ENCODE results near the gene KDM4C.

KDM4C gene

DNA sequence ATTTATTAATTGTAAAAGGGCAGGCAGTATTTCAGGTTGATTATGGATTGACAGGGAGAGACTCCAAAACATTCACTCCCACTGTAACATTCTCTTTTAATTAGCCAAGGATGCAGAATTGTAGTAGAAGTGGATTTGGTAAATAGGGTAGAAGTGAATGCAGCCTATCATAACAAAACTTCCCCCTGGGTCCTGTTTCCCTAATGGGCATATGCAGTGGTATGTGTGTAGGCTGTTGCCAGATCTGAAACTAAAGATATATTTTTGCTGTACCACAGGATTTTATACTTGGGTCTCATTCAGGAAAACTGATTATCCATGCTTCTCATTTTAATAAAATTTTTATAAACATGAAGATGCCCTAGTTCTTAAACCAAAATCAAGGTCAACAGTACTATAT is 351.2 kb downstream of the KDM4C start:
- DNase-seq: no peak

DNA sequence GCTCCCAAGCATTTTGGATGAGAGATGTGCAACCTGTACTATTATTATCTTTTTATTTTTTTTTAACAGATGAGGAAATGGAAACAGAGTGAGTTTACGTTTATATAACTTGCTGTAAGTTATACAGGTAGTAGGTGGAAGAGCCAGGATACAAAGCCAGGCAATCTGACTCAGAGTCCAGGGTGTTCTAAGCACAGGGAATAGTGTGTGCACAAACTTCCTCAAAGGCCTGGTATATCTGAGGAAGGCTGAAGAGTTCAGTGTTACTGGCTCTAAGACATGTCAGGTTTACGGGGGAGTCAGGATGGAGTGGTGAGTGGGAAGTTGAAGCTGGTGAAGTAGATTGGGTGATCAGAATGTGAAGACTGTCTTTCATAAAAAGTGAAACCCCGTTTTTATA is 353.6 kb downstream of the KDM4C start:
- no peak for DNase-seq

DNA sequence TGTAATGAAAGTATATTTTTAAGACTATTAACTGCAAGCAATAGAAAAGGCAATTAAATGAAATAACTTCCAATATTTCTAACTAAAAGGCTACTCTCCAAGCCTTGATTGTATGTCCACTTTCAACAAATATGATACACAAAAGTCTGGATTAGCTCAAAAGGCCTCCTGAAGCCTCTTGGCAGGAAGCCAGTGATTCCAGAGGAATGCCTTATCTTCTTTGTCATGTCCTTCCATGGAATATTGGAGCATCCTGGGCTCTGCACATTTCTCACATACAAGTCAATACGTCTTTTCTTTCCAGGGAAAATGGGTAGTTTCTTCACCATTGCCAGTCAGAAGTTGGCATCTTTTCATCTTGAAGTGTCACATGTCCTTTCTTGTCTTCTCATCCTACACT is 357.8 kb downstream of the KDM4C start:
- no peak for DNase-seq

DNA sequence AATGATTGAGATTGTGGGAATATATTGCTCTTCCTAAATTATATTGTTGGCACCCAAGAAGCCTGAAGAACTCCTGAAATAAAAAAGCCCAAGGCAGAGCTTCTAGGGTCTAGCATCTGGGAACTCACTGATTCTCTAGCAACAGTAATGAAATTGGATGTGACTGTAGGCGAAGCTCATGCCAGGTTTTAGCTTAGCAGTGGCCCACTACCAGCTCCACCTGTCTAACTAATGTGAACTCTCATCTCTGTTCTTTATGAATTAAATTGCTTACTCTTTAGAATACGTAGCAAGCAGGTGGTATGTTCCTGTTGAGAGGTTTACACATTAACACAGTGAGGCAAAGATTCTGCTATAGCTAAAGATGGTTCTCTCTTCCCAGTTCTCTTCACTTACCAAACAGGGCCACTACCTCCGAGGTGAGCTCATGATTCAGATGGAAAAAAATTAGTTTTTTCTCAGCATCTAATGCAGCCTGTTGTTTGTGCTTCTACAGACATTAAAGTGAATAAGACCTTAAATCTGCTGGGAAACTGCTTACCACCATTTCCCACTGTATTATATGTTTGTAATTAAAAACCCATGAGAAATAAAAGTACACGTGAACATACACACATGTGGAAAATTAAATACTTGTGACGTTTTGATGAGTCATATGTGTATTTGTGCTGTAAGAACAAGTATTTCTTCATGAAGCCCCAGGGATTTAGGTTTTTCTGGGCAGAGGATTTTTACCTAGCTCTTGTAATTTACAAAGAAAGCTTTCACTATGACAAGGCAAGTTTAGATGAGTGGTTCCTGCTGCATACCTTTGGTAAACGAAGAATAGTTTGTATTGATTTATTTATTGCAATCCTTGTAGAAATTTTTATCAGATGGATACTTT is 360.1 kb downstream of the KDM4C start:
- DNase-seq: no peak

DNA sequence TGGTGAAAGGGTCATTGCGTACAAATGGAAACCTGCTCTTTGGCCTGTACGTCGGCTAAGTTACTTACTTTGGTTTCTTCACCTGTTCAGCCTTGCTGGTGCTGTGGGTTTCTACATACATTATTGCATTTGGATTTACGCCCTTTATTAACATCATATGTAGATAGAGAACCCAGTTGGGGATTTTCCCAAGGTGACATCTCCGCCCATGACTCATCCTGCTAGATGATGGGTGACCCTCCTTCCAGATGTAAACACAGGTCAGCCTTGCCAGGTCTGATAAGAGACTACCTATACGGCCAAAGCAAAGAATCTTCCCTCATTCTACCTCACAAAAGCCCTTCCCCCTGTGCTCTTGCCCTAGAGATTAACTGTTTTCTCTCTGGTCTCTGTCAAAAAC is 360.9 kb downstream of the KDM4C start:
- DNase-seq: no peak

DNA sequence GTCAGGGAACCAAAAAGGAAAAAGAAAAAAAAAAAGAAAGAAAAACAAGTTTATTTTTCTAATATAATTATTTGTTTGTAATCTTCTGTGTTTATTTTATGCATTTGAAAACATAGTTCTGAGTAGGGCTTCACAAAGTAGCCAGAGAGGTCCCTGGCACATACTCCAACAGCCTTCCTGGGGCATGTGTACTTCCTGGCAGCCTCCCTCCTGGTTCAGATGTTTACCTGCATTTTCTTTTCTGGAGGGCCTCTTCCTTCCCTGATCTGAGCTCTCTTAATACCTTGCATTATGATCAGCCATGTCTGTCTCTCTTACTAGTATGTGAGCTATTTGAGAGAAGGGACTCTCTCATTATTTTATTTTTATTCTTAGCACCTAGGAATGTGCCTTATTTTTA is 361.8 kb downstream of the KDM4C start:
- DNase-seq: no peak

DNA sequence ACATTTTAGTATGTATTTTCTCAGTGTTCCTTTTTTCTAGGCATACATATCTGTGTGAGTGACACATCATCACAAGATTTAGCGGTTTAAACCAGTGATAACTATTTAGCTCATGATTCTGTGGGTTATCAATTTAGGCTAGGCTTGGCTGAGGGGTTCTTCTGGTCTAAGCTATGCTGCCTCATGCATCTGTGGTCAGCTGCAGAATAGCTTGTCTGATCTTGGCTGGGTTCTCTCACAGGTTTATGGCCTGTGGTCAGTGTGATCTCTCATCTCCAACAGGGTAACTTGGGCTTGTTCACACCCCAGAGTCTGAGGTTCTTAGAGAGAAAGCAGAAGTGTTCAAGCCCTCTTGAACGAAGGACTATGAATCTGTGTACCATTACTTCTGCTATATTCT is 363.3 kb downstream of the KDM4C start:
- no peak for DNase-seq

DNA sequence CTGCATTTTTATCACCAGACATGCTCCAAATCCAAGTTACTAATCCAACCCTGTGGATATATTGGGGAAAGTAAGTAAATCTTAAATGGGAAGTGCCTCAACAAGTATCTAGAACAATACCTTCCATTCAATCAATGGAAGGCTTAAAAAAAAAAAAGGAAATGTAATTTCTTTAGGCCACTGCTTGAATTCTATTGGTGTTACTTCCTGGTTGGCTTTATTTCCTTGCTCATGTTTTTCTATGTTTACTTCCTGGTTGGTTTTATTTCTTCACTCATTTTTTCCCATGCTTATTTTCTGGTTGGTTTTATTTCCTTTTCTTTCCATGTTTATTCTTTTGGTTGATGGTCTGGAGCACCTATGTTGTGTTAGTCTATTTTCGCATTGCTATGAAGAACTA is 363.9 kb downstream of the KDM4C start:
- no peak for DNase-seq

DNA sequence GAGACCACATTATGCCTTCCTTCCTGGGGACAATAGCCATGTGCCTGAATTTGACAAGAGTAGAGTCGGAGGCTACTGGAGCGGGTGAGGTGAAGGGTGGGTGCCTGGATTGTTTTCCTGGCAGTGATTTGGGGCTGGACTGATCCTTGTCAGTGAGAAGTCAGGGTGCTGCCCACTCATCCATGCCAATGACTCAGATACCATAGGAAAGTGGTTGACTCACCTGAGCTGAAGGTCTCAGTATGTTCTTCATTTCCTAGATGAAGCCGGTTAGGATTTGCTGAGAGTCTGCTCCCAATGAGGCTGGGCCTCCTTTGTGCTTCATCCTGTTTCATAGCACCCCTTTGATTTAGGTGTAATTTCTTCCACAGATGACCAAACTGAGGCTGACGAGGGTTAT is 366.0 kb downstream of the KDM4C start:
- no peak for DNase-seq

DNA sequence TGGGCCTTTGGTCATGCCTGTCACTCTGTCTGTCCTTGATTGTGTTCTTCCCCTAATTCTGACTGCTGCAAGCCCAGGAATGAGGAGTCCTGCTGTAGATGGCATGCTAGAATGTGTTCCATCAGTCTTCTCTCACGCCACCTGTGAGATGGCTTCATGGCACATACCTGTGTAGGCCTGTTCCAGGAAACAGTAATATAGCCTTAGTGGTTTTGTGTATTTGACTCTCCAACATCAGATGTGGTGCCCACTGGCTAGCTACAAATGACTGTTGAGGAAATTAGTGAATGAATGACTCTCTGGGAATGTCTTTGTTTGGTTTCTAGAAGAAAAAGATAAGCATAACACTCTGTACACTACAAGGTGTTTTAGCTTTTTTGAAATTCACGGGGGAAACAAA is 367.5 kb downstream of the KDM4C start:
- DNase-seq: no peak

DNA sequence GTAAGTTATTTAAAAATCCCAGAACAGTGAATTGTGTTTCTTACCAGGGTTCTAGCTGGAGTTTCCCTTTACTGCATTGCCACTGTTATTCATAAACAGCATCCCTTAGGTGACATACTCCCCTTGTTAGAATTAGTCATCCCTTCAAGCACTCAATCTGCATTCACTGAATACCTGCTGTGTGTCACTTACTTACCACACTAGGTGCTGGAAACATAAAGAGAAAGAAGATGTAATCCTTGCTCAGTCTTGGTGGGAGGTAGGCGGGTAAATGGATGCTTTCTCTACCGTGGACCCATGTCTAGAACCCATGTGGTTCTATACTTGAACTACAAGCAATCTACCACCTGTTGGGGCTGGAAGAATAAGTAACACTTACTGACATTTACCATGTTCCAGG is 371.6 kb downstream of the KDM4C start:
- no peak for DNase-seq

DNA sequence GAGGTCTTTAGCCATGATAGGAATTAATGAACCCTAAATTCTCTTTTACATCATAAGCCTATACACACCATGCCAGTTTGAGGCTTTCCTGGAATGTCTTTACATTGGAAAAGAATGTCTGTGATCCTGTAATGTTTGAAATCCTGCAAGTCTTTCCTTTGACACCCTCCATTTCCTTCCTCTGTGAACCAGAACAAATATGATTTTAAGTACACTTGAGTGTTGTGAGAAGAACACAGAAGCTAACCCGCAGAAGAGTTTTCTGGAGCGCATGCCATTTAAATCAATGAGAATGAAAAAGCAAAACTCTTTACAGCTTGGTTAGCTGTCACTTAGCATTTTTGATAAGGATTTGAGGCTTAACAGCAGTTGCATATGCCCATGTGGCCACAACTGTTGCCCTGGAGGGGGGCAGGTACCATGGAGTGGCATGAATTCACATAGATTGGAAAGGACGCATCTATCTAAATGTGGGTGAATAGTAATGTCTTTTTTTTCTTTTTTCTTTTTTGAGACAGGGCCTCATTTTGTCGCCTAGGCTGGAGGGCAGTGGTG is 372.6 kb downstream of the KDM4C start:
- DNase-seq: no peak

DNA sequence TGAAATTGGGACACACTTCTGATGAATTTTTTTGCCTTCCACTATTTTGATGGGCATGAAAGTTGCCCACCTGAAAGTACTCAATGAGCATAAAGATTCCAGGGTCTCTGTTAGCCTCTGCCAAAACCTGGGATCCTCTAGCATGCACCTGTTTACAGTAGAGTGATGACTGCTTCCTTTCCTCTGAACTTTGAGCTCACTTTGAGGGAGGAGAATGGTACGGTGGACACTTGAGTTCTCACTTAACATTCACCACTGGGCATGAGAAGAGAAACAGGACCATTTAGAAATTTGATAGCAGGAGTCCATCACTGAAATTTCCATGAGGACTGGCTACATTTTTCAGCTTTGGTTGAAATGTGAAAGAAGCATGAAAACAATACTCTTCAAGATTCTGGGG is 374.8 kb downstream of the KDM4C start:
- no peak for DNase-seq

DNA sequence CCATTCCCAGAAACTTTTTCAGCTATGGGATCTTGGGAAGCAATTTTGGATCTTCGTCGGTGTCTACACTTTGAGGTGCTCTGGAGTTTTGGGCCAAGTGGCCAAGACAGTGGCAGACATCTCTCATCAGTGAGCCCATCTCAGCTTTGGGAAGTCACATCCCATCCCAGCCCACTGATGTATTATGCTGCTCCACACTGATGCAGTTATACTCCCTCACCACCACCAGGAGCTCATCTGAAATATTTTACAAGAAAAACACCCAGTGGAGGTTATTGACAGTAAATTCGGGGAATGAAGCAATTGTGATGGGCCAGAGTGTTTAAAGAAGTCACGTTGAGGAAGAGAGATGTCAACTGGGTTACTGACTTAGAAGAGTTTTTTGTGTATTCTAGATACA is 378.0 kb downstream of the KDM4C start:
- no peak for DNase-seq

DNA sequence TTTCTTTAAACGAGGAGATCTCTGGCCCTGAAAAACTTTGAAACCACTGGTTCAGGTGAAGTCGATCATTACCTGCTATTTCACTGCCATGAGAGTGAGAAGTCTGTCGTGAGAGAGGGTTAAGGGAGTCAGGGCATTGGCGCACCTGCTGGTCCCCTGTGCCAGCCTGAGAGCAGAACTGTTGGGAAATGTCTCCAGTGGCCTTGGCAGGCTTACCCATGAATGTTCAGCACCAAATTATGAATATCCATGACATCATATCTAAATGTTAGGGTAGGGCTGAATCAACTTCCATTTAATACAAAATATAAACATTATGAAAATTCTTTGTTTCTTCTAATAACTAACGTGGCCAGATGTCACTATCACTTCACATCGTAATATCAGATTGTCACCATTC is 379.3 kb downstream of the KDM4C start:
- no peak for DNase-seq

DNA sequence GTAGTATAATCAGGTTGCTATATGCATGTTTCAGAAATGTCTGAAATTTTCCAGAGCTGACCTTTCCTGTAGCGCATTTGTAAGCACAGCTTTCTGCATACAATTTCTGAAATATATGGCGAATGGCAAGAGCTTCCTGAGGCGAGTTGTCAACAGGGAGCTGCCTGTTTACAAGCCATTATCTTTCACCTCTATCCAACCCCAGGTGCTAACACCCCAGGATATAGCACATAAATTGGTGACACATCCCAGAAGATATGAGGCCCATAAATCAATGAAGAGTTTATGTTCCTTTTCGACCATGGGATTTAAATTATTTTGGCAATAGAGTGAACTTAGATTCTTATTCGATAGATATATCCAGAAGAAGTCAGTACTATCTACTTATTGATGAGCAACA is 379.8 kb downstream of the KDM4C start:
- no peak for DNase-seq

DNA sequence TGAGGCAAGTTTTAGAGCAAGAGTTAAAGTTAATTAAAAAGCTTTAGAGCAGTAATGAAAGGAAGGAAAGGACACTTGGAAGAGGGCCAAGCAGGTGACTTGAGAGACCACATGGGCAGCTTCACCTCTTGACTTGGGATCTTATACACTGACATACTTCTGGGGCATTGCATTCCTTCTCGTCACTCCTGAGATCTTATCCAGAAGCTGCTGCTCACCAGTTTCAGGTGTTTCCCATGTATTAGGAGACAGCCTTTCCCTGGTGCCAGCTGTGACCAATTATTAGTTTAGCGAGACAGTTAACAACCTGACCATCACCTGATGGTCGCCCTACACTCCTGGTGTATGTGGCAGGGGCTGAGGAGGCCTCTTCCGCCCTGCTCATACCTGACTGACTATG is 382.1 kb downstream of the KDM4C start:
- DNase-seq: no peak

DNA sequence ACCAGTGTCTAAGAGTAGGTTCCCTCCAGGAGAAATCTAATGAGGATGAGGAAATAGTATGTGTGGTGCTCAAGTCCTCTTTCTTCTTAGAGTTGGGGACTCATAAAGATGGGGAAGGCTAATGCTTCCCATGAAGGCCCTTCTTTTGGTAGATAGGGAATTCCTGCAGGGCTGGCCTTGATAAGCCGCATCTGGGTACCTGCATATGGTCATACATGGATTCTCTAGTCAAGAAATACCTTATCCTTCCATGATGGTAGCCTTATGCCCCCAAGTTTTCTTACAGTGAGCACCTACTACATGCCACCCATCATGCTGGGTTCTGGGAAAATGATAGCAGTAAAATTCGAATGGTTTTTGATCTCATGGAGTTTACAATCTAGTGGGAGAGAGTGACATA is 382.6 kb downstream of the KDM4C start:
- no peak for DNase-seq

DNA sequence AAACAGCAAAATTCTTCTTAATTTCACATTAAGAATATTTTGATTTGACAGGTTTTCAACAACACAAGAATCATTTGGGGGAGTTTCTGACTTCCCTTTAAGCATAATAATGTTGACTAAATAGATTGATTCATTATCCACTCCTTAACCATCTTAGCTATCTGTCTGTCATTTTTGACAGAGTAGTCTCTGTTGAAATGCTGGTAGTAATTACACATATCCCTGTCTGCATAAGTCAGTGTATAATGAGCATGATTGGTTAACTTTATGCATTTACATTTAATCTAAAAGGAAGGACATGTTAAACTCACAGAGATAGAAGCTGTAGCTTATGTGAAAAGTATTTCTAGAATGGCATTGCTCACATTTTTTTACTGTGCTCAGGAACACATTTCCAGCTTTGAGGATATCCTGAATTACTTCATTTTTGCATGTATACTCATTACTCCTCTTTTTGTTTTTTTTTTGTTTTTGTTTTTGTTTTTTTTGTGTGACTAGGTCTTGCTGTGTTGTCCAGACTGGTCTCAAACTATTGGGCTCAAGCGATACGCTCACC is 385.9 kb downstream of the KDM4C start:
- DNase-seq: no peak

DNA sequence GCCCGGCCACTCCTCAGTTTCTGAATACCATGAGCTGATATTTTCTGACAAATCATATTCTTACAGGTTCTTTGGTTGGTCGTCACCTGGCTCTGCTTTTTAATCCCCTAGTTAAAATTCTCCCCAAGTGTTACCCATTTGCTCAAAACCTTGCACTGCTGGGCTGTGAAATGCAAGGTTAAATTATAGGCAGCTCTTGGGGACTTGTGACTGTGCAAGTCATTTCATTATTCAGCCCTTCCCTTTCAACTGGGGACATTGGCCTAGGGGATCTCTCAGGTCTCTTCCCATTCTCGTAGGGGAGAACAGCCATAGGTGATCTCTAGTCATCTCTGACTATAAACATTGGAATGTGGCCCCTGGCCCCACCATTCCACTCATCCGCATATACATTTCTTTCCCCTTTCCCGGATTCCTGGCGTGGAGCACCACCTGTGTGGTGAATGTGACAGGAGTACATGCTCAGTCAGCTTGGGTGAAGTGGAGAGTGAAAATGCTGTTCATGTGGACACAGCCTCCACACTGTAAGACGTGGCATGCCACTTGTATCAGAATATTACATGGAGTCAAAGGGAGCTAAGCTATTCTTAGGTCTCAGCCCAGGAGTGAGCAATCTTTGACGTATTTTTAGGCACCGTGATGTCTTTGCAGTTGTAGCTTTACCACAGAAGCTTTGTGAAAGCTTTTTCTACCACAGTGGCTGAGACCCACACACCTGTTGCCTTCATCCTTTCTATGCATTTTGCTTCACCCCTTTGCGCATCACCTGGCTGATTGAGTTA is 386.7 kb downstream of the KDM4C start:
- DNase-seq: no peak

DNA sequence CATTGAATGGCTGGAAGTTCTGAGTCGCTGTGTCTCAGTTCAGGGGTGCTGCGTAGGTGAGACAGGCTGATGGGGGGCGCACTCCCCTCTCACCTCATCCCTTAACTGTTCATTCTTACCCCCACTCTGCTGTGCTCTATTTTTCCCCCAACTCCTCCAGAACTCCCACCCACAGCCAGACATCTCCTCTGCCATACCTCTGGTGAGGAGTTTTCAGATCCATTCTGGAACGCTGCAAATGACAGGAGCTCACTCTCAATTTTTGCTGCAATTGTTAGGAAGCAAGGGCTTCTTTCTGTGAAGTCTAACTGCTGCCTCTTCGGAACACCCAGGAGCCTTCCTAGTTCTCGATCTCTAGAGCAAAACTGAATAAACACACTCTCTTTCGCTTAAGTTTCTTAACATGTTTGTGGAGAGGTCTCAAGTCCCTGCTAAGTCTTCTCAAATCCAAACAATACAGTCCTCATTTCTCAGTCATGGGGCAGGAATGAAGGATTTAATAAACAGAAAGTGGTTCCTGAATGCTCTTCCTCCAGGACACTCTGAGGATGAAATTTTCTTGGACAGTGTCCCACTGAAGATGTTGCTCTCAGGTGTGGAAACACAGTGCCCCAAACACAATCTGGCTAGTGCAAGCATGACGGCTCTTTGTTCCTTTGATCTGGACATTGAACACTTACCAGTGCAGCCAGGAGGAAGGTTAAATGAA is 387.7 kb downstream of the KDM4C start:
- no peak for DNase-seq

DNA sequence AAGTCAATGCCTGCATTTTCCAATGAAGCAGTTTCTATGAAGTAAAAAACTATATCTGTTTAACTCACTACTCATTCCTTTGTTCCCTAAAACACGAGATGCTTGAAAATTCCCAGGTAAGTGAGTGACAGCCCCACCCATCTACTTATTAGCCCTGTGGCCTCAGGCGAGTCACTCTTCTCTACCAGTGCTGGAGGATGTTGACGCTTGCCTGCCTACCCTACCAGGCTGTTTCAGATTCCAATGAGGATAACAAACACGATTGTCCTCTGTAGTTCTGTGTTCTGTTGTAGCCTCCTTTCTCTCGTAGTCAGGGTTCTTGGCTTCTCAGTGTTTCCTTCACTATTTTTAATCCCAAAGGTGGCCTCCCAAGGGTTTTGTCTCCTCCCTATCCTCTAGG is 388.8 kb downstream of the KDM4C start:
- no peak for DNase-seq

Measured in activated T-cell treated with anti-CD3 and anti-CD28 coated beads, Interleukin-2, amount 50 U/mL, for 1 hour (primary cell).